ENCODE results near the gene GAS1.

Gene GAS1

DNA sequence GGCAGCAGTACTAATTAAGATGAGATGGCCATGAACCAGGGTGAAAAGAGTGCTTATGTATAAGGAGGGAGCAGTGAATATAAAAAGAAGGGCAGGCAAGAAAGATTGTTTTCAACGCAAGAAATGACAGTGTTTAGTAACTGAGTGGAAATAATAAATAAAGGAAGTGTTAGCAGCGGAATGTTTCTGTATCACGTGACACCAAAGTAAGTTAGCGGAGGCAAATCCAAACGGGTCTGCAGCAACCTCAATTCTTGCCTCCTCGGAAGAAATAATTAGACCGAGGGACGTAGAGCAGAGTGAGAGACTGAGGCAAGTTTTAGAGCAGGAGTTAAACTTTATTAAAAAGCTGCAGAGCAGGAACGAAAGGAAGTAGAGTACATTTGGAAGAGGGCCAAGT is 15.4 kb upstream of the GAS1 start:
- no peak for DNase-seq

DNA sequence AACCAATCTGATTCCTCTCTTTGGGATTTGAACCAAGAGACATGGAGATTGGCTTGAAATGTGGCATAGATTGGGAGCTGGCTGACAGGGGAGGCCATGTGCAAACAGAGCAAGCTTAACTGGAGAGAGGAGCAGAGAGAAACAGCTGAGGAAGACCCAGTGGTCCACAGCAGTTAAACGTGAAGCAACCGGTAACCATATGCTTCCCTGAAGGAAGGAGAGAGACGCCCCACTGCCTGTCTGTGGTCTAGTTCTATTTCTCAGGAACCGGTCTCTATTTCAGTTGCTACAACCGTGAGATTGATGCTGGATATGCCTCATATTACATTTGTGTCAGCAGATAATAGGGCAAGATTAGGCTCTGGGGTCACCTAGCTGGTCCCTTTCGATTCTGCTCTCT is 13.6 kb upstream of the GAS1 start:
- no peak for DNase-seq

DNA sequence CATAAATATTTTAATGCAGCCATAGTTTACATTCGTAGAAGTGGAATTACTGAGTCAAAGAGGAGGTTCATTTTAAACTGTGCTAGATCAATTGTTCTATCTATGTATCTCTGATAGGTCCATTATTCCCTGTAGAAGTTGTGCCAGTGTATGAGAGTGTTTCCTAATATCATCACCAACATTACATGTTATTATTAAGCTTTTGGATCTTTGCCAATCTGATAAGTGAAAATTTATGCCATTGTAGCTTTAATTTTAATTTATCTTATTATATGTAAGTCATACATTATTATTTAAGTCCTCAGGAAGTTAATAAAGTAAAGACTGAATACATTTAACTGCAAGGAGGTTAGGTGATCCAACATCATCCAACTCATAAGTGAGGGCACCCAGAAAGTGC is 10.9 kb upstream of the GAS1 start:
- DNase-seq: no peak

DNA sequence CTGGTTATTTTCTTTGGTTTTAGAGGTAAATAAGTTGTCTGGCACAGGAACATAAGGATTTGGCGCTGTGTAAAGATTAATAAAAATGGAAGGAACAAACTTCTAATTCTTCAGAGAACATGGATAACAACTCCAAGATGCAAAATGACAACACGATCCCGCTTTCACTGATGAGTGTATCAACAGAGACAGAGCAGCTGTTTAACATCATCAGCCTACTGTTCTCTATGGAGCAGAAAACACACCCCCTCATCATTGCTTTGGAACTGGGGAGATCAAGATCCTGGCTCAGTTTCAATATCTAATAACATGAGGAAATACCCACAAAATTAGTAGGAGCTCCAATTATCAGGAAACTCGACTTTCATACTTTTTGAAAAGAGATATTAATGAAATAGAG is 8.3 kb upstream of the GAS1 start:
- DNase-seq: no peak

DNA sequence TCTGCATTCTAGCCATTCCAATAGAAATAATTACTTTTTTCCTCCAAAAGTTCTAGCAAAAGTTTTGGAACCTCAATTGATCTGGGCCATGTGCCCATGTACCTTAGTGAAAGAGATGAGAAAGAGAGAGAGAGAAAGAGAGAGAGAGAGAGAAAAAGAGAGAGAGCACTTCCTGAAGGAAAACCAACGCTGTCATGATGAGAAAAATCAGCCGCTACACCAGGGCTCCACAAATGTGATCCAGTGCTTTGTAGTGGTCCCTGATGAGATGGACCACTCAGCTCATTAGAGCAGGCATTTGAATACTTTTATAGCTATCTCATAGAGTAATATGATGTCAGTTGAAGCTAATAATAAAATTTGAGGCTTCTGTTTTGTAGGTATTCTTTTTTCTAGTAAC is 7.7 kb upstream of the GAS1 start:
- no peak for DNase-seq

DNA sequence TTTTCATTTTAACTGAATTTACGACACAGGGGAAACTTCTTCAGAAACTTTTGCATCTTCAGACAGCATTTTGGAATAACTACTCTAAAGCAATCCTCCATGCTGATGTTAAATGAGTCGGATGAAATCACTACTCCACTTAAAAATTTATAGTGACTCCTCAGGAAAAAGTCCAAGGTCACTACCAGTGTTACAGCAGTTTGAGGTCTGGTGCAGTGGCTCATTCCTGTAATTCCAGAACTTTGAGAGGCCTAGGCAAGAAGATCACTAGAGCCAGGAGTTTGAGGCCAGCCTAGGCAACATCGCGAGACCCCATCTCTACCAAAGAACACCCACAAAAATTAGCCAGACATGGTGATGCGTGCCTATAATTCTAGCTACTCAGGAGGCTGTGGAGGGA is 5.9 kb upstream of the GAS1 start:
- DNase-seq: no peak

DNA sequence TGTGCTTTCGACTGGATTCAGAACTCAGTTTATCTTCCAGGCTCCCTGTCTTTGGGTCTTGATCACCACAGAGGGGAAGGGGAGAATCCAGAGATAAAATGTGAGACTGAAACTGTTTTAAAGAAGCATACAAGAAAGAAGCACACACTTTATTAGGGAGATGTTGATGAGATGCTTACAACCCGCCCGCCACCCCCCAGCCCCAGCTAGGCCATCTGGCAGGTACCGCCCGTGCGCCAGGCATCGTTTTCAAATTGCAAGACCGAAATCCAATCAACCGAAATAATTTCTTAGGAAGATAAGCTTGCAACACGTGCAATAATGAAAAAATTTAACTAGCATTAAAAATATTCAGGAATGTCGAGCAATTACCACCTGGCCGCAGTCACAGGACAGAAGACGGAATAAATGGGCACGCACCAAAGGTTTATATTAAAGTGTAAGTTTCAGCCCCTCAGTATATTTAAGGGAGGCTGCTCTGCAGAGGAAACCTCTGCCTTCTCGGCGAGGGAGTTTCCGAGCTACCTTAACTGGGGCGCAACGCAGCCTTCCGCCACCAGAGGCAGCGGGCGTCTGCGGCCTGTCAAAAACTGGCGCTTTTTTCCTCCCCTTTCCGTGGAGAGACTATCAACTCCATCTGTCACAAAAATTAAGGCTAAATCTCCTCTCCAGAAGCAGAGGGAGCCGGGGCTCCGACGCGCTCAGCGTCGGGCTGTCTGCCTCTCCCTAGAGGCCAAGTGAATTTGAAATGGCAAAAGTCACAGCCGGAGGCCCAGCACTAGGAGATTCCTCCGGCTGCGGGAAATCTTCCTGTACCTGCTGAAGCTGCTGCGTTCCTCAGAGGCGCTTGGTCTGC is 996 bp upstream of the GAS1 start:
- DNase-seq: peak; percentile 63

DNA sequence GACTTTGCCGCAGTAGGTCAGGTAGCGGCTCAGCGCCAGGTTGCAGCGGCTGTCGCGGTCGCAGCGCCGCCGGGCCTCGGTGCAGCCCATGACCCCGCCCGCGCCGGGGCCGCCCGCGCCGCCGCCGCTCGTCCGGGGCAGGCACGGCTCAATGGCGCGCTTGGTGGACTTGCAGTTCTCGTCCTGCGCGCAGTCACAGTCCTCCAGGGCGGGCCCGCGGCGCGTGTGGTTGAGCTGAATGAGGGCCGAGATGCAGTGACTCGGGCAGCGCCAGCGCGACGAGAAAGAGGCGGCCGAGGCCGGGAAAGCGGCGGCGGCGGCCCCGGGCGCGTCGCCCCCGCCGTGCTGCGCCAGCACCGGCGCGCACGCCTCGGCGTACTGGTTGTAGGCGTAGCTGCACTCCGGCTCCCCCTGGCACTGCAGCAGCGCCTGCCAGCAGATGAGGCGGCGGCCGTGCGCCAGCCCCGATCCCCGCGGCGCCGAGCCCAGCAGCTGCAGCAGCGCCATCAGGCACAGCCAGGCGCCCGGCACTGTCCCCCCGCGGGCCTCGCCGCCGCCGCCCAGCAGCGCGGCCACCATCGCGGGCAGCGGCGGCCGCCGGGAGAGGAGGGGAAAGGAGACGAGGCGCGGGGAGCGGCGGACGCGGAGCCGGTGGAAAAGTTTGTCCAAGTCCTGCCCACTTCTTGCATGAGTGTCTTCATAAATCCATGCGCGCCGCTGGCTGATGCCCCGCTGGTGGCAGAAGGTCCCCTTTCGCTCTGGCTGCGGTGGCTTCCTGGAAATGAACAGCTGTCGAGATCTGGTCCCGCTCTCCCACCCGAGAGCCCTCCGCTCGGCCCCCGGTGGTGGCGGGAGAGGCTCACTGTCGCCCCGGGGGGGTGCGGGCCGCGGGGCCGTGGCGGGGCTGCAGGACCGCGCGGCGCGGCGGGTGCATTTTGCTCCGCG is 833 bp downstream of the GAS1 start:
- peak; percentile 49 for DNase-seq

DNA sequence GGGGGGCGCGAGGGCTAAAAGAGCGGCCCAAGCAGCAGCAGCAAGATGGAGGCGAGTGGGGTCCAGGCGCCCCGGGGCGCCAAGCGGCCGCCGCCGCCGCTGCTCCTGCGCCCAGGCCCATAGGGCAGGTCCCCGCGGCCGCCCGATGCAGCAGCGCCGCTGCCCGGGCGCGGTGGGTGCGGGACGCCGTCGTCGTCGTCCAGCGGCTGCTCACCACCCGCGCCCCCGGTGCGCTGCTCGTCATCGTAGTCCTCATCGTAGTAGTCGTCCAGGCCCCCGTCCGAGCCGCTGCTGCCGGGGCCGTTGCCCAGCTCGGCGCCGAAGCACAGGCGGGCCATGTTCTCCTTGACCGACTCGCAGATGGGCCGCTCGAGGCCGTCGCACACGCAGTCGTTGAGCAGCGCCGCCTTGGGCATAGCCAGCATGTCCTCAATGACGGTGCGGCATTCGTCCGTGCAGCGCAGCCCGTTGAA is 1.5 kb downstream of the GAS1 start:
- no peak for DNase-seq

DNA sequence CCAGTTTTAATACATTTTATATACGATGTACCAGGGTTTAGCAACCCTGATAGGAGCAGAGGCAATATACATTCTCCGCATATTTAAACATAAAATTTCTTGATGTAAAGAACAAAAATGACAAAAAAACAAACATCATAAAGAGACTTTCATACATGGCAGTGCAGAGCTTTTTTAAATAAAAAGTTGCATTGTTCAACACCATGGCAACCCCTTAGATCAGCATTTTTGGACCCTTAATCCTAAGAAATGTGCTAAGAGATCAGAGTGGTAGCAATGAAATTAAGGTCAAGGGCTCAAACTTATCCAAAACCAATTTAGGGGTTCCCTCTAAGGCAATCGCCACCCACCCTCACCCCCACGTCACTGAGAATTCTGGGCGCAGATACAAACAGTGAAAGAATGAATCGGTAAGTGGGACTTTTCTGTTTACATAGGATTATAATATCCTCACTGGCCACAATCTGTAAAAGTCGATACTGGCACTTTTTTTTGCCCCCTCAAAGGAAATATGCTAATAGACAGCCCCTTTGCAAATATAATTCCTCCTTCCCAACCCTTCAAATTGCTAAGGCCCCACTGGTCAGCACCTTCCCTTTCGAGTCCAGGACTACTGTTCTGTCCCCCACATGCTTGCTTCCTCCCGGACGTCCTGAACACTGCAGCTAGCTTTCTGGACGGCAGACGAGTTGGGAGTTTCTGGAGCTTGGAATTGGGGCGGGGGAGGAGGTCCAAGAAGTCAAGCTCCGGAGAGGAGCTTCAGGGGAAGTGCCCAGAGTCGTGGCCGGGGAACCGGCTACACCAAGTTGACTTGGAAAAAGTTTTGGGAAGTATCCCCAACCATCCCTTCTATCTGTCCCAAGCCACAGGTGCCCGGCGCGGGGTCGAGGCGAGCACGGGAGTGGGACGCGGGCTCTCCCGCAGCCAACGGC is 2.2 kb downstream of the GAS1 start:
- no peak for DNase-seq

DNA sequence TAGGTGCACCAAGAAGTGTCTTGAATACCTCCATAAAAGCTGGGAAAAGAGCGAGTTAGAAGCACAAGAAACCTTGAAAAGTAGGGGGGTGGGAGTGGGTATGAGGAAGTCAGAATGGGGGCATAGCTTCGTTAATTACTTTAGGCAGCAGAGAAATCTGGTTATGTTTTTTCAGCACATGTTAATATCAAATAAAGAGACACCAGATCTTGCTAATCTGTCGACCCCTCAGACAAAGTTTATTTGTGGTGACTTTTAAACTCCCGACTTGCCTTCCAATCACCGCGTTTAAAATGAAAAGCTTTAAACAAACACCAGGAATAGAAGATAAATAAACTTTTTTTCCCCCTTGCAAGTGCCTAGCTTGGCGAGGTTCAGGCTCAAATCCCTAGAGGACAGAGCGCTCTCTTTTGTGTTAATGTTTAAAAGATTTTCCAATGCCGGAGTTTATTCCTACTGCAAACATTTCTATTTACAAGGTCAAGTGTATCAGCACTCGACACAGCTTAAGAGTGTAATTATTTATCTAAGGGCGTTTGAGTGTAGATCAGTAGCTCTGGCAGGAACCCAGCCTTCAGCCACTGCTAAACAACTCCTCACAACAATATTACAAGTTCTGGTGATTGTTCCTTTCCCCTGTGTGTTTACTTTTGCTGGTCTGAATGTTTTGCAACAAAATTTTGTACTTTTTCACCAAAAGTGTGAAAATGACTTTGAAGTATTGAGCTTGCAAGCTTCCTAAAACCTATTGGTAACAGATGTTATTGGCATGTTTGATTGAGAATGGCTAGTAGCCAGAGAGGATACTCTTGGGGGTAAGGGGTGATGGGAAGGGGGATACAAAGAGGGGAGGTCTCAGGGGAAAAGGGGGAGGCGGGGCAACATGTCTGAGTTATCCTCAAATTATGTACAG is 3.8 kb downstream of the GAS1 start:
- no peak for DNase-seq

DNA sequence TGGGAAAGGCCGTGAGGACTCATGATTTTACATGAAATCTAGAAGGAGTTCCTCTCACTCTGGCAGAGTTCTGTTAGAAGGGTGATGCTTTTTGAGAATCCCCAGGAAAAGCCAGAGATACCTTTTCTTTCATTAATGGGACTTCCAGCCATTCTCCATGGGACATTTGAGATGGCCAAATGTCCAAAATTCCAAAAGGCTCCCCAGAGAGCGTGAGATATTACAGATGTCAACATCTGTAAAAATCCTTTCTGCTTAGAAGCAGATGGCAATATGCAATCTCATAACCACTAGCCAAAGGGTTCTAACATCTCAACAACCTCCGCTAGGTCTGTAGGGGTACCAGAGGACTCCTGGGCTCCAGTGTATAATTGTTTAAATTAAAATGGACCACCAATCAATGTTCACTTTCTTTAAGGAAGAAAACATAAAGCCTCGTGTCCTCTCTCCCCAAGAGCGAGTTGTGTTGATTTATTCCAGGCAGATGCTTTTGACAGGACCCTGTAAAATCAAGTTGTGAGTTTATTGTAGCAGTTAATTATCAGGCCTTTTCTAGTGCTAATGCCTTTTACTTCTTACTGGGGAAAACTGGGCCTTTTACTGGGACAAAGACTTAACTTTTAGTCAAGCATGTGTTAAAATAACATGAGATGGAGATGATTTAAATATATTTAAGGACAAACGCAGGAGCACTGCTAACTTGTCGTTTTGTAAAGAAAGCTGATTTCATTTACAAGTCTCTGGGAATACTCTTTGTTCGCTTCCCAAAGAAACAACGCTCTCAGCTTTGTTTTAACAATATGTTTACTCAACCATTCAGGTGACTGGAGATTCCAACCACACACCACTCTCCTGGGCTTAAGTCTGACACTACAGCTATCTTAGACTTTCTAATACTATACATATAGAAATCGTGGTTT is 4.8 kb downstream of the GAS1 start:
- no peak for DNase-seq

DNA sequence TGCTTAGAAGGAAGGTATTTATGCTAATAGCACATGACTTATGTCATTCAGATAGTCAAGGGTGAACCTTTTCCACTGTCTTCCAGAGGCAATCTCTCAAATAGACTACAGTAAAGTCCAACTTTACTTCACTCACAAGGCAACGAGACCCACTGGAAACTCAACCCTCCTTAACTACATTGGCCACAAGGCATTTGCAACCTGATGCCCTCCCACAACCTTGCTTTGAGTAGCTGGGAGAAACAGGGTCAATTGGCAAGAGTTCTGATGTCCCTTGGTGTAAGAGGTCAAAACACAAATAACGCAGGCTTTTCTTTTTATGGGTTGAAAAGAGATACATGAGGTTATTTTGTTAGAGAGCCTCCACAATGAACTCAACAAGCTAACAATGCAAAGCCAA is 6.1 kb downstream of the GAS1 start:
- no peak for DNase-seq

DNA sequence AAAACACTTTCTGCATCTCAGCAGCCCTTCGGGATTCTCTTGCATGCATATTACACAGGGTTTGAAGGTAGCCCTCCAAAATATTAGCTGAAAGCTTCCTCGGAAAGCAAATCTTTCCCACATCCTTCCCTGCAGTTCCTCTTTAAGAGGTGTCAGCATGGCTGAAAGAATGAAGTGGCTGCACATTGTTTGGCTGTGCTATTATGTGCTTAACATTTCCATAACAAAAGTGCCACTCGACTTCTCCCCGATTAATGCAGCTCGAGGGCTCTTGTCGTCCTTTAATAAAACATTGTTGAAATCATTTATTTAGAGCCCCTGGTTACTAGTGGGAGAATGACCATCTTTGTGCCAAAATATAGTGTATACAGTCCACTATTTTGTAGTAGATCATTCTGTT is 6.5 kb downstream of the GAS1 start:
- no peak for DNase-seq

DNA sequence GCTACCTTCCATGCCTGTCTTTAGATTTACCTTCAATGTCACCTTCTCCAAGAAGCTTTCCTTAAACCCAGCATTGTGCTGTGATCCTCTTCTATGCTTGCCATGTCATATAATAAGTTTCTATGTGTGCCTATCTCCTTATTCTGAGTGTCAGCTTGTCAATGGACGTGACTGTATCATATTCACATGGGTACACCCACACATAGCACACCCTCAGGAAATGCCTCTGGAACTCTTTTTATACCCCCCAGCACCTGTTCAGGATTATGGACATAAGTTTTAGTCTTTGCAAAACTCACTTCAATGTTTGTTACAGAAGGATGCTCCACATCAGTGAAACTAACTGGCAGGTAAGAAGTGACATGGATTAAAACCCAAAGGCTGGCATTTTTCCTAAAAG is 7.4 kb downstream of the GAS1 start:
- DNase-seq: no peak

DNA sequence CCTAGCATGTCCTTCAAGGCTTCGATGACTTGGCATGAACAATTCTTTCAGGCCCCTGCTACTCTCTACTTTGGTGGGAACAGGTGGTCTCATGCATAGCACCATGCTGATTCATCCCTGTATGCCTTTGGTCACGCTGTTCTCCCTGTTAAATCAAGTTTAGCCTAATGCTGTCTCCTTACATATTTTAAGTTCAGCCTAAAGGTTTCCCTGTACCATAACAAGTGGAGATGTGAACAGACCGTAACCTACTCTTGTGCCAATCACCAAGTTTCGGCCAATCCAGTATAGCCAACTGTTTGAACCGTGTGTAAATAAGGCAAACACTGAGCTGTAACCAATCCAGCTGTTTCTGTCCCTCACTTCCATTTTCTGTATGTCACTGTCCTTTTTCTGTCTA is 8.0 kb downstream of the GAS1 start:
- no peak for DNase-seq

DNA sequence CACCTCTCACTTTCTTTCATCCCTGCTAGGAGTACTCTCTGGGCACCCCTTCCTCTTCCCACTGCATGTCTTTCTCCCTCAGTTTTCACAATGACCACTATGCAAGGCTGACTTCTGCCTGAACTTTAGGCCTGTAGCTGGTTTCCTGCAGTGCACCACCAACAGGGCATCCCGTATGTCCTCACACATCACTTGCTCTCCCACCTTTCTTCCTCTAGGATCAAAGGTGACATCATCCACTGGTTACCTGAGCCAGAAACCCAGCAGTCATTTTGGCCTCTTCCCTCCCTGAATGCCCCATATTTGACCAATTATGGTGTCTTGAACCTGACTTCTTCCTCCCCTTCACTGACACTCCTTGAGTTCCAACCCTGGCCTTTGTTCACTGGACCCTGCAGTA is 8.5 kb downstream of the GAS1 start:
- DNase-seq: no peak

DNA sequence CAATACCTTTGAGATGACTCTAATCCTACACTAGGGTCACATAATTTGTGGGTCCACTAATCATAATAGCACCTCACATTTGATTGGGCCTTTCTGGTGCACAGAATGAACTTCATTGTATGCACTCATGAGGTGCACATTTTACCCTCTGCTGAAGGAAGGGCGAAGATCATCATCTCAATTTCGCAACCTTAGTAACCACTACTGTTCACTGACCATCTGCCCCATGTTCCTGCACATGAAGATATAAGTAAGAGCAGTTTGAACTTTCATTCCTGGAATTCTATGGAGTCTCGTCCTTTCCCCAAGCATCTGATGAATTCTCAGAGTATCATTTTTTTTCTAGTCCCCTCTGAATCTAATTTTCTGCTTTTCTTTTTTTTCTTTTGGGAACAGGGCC is 21.2 kb downstream of the GAS1 start:
- DNase-seq: no peak

DNA sequence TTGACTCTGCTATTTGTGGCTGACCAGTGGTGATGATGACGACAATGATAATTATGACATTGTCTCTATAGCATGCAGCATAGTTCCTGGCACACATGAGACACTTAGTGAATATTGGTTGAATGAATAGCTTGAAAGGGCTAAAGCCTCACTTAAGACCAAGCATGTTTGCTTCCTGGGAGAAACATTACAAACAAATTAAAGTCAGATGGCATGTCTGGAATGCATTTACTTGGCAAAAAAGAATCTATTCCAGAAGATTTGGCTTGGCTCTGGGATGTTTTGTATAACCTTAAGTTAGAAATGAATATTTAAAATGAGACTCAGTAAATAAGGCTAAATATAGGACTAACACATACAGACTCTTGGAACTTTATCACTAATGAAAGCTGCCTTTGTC is 21.6 kb downstream of the GAS1 start:
- DNase-seq: no peak

DNA sequence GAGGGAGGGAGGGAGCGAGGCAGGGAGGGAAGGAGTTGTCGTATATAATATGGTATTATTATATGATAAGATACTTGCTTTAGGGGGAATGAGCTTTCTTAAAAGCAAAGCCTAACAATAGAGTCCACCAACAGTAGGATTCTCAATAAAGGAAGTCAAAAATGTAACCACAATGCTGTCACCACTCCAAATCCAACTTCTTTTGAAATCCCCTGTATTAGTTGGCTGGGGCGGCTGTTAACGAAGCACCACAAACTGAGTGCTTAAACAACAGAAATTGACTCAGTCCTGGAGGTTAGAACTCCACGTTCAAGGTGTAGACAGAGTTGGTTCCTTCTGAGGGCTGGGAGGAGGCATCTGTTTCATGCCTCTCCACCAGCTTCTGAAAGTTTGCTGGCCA is 23.1 kb downstream of the GAS1 start:
- no peak for DNase-seq
